Kidney epithelial cell (primary cell): Measurements from ENCODE around the gene GNAZ. TPM values are rescaled to one million over a fixed set of nuclear protein-coding genes. Genes with fewer than 3 reads are reported as not detected.

Experiments used
- DNase-seq: peaks from one replicate; pipeline ENCODE4 v3.0.0-alpha.2; 2010; ENCODE audit warnings: low read depth
- H3K27me3 ChIP-seq: 2 replicates; pipeline ENCODE4 v1.6.0; 2011; ENCODE audit warnings: low read length; ENCODE audit not compliant: control insufficient read depth, insufficient read depth
- H3K36me3 ChIP-seq: 2 replicates; pipeline ENCODE4 v1.5.1; 2011; ENCODE audit warnings: low read length; ENCODE audit not compliant: control insufficient read depth, insufficient read depth
- H3K4me3 ChIP-seq: 2 replicates; pipeline ENCODE4 v1.5.1; 2011; ENCODE audit warnings: low read depth, mild to moderate bottlenecking, control low read depth, low read length
- total RNA-seq: library from RNA; depleted of rRNA; stranded (reverse); fragments of >200 nt; gene quantifications from 2 replicates; pipeline ENCODE4 v1.2.3, GENCODE V29; 2015
- TF ChIP-seq, protein P1 (sequence below): IDR thresholded peaks from 2 replicates; pipeline ENCODE4 v1.5.1; 2011; ENCODE audit warnings: mild to moderate bottlenecking, moderate library complexity, low read length, control low read depth, inconsistent platforms; ENCODE audit not compliant: insufficient read depth, poor library complexity, severe bottlenecking

Gene GNAZ
- total RNA-seq, 1 donor from 2014 or later, result 9.2 TPM

DNA sequence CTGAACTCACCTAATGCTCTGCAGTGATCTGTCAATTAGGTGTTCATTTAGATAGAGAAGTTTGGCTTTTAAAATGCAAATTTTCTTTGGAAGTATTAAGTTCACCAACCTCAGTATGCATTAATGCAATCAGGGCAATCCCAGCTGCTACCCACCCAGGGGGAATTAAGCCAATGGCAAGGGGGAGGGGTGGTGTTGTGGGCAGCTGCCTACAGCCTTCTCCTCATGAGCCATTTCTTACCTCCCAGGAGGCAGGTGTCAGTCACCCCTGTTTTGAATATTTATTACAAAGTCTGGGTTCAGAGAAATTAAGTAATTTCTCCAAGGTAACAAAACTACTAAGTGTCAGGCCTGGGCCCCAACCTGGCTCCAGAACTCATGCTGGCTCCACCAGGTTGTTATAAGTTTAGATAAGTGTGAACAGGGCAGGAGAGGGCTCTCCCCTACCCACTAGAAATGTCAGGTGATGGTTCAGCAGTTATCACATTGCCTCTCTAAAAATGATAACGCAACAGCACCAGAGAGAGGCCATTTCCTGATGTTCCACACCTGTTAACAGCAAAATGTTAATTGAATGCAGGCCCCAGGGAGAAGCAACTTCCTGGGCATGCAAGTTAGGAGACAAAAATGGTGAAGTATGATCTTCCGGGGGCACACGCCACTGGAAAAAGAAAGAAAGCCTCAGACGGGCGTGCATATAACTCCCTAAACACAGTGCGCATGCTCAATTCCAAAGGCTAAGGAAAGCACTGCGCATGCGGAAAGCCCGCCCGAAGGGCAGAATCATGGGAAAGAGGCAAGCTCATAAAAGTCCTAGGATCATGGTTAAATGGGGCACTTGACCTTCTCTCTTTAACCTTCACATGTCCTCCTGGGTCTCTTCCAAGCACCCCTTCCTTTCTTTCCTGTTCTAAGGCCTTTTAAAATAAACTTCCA is 35.4 kb upstream of the GNAZ start:
- no peaks in the 10 kb centered on the region for H3K36me3 ChIP-seq
- H3K4me3 ChIP-seq, result no peak overlapping the region
- DNase-seq, result no peak
- TF ChIP-seq, protein P1, sequence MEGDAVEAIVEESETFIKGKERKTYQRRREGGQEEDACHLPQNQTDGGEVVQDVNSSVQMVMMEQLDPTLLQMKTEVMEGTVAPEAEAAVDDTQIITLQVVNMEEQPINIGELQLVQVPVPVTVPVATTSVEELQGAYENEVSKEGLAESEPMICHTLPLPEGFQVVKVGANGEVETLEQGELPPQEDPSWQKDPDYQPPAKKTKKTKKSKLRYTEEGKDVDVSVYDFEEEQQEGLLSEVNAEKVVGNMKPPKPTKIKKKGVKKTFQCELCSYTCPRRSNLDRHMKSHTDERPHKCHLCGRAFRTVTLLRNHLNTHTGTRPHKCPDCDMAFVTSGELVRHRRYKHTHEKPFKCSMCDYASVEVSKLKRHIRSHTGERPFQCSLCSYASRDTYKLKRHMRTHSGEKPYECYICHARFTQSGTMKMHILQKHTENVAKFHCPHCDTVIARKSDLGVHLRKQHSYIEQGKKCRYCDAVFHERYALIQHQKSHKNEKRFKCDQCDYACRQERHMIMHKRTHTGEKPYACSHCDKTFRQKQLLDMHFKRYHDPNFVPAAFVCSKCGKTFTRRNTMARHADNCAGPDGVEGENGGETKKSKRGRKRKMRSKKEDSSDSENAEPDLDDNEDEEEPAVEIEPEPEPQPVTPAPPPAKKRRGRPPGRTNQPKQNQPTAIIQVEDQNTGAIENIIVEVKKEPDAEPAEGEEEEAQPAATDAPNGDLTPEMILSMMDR, result no peak
- no peaks in the 10 kb centered on the region for H3K27me3 ChIP-seq

DNA sequence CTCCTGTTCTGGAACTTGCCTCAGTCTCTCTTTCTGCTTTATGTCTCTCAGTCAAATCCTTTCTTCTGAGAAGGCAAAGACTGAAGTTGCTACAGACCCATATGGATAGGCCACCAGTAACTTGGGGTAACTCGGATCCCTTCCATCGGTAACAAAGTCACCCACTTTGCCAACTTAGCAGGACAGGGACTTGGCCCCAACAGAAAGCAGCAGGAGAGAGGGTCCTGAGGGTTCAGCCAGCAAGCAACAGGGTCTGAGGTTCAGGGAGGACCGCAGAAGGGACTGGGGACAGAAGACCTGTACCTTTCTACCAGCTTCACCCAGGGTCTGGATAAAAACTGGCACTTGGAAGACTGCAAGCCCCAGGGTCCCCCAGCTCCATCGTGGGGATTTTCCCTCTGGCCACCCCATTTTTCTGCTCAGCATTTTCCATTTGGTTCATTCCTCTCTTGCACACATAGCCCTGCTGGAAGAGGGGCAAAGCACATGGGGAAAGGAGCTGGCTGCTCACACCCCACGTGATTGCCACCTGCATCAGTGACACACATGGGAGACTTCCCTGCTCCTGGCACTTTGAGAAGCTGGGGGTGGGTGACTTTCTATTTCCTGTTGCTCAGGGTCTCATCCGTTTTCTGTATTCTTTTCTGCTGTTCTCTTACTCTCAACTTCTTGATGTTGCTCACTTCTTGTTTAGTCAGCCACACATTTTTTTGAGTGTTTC is 34.6 kb upstream of the GNAZ start:
- TF ChIP-seq, protein P1, result no peak
- no peak overlapping the region for H3K4me3 ChIP-seq
- H3K36me3 ChIP-seq, result no peaks in the 10 kb centered on the region
- DNase-seq, result no peak
- H3K27me3 ChIP-seq, result no peaks in the 10 kb centered on the region

DNA sequence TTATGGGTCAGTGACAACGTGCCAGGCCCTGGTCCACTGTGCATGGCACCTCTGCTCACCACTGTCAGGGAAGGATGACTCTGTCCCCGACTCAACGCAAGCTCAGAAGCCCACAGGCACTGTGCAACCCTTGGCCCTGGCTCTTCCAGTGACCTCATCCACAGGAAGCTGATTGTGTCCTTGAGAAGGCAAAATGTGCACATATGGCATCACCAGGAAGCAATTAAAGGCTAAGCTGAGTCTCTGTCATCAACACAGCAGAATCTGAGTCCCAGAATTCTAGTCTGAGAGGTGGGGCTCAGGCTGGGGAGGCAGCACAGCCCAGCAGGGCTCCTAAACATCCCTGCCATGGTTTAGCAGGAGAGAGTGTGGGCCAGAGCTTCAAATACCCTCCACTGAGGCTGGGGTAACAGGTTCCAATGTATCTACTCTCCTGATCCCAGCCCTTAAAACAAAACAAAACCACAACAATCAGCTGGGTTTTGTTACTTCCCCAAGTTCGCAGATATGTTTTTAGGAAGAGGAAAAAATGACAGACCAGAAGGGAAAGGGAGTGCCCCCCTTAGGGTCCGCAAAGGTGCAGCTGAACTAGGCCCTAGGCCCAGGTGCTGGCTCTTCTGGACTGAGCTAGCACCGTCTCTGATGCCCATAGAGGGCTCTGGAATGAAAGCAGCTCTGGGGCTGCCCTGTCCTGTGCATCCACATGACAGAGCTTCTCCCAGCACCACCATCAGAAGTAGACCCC is 33.5 kb upstream of the GNAZ start:
- H3K36me3 ChIP-seq, result no peaks in the 10 kb centered on the region
- H3K4me3 ChIP-seq, result no peak overlapping the region
- no peak for DNase-seq
- H3K27me3 ChIP-seq, result no peaks in the 10 kb centered on the region
- TF ChIP-seq, protein P1, result no peak

DNA sequence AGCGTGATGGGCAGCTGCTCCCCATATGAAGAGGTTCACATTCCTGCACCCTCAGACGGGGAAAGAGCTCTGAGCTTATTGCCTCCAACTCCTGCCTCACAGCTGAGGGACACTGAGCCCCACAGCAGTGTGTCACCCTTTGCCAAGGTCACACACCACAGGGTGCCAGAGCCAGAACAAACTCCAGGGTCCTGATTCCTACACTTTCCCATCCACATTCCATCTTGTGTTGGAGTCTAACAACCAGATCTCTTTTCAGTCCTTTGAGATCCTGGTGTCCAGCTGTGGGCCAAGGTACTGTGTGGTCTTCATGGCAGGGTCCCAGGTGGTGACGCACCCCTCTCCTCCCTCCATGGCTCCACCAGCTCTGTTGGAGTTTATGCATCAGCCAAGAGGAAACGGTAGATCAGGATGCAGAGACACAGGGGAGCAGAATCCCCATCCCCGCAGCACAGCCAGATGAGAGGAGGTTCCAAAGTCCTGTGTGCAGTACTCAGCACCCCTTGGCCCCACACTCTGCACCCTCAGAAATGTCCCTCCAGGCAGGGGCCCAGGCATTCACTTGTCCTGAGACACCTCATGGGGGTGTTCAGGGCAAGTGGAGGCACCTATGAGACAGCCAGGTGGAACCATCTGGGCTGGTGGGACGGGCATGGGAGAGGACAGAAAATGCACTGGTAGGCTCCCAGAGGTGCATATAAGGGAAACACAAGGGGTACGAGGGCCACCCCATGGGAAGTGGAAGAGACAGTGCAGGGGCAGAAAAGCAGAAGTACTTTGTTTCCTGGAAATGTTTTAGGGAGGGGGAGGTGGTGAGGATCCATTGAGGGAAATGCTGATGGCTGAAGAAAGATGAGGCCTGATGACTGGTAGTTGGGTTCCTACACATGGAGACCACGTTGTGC is 32.6 kb upstream of the GNAZ start:
- no peaks in the 10 kb centered on the region for H3K27me3 ChIP-seq
- no peak overlapping the region for H3K4me3 ChIP-seq
- H3K36me3 ChIP-seq, result no peaks in the 10 kb centered on the region
- DNase-seq, result no peak
- TF ChIP-seq, protein P1, result no peak

DNA sequence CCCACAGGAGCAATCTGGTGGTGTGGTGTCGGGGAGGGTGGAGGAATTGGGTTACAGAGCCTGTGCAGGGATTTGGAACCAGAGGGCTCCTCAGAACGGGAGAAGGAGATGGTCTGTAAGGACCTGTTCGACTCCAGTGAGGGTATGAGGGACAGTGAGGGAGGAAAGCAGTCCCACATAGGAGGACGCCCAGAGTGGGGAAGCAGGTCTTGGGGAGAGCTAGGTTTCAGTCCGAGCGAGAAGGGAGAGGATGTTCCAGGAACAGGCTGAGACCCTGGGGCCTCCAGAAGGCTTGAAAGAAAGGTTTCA is 32.0 kb upstream of the GNAZ start:
- Histone ChIP-seq H3K27me3 (no peaks in the 10 kb centered on the region), H3K36me3 (no peaks in the 10 kb centered on the region), H3K4me3 (no peak overlapping the region)
- DNase-seq, result no peak
- TF ChIP-seq, protein P1, result no peak
